IMR-90 (cell line): ENCODE measurements around the gene CDC40.

ENCODE experiments used
- CEBPB ChIP-seq: IDR thresholded peaks from 2 replicates; pipeline ENCODE4 v1.6.1; 2012; ENCODE audit warnings: low read depth, low read length, improper control_type of control experiment
- MAFK ChIP-seq: IDR thresholded peaks from 2 replicates; pipeline ENCODE4 v1.6.1; 2012; ENCODE audit warnings: low read depth, low read length, improper control_type of control experiment
- POLR2A ChIP-seq: IDR thresholded peaks from 2 replicates; pipeline ENCODE4 v1.6.1; 2012; ENCODE audit warnings: mild to moderate bottlenecking, low read depth, low read length
- RAD21 ChIP-seq: IDR thresholded peaks from 2 replicates; pipeline ENCODE4 v1.6.1; 2012; ENCODE audit warnings: low read length, improper control_type of control experiment
- RCOR1 ChIP-seq: IDR thresholded peaks from 2 replicates; pipeline ENCODE4 v1.6.1; 2012; ENCODE audit warnings: mild to moderate bottlenecking, low read length, improper control_type of control experiment; ENCODE audit not compliant: insufficient replicate concordance
- RFX5 ChIP-seq: IDR thresholded peaks from 2 replicates; pipeline ENCODE4 v1.8.0; 2012; ENCODE audit warnings: low read depth, mild to moderate bottlenecking, low read length, moderate library complexity
- SMC3 ChIP-seq: fragments of 150-350 bp; IDR thresholded peaks from 2 replicates; pipeline ENCODE4 v1.6.1; 2016; ENCODE audit warnings: low read depth, mild to moderate bottlenecking, antibody characterized with exemption, low read length, moderate library complexity
- TF ChIP-seq, protein P1 (sequence below): conservative IDR thresholded peaks from 2 replicates; pipeline ENCODE4 v1.5.1; 2012; ENCODE audit warnings: mild to moderate bottlenecking, low read depth, low read length, improper control_type of control experiment
- TF ChIP-seq, protein P2 (sequence below): fragments of 150-350 bp; IDR thresholded peaks from 2 replicates; pipeline ENCODE4 v1.6.1; 2017; ENCODE audit warnings: mild to moderate bottlenecking, antibody characterized with exemption, low read length, low read depth
- TF ChIP-seq, protein P3 (sequence below): fragments of 150-350 bp; IDR thresholded peaks from 2 replicates; pipeline ENCODE4 v1.6.1; 2016; ENCODE audit warnings: low read depth, mild to moderate bottlenecking, low read length, moderate library complexity, borderline replicate concordance

DNA sequence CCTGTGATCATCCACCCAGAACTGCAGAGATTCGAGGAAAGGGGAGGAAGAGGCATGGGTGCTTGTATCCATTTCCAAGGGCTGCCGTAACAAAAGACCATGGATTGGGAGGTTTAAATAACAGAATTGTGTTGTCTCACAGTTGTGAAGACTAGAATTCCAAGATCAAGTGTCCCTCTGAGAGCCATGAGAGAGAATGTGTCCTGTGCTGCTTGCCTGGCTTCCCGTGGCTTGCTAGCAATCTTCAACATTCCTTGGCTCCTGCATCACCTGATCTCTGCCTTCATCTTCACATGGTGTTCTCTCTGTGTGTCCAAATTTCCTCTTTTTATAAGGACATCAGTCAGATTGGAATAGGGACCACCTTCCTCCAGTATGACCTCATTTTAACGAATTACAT lies 69.8 kb downstream of the CDC40 start:
- TF ChIP-seq CEBPB (no peak), POLR2A (no peak), RCOR1 (no peak), RAD21 (no peak), RFX5 (no peak), MAFK (no peak), SMC3 (no peak)
- TF ChIP-seq, protein P1, sequence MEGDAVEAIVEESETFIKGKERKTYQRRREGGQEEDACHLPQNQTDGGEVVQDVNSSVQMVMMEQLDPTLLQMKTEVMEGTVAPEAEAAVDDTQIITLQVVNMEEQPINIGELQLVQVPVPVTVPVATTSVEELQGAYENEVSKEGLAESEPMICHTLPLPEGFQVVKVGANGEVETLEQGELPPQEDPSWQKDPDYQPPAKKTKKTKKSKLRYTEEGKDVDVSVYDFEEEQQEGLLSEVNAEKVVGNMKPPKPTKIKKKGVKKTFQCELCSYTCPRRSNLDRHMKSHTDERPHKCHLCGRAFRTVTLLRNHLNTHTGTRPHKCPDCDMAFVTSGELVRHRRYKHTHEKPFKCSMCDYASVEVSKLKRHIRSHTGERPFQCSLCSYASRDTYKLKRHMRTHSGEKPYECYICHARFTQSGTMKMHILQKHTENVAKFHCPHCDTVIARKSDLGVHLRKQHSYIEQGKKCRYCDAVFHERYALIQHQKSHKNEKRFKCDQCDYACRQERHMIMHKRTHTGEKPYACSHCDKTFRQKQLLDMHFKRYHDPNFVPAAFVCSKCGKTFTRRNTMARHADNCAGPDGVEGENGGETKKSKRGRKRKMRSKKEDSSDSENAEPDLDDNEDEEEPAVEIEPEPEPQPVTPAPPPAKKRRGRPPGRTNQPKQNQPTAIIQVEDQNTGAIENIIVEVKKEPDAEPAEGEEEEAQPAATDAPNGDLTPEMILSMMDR, result no peak
- TF ChIP-seq, protein P2, sequence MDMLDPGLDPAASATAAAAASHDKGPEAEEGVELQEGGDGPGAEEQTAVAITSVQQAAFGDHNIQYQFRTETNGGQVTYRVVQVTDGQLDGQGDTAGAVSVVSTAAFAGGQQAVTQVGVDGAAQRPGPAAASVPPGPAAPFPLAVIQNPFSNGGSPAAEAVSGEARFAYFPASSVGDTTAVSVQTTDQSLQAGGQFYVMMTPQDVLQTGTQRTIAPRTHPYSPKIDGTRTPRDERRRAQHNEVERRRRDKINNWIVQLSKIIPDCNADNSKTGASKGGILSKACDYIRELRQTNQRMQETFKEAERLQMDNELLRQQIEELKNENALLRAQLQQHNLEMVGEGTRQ, result no peak
- TF ChIP-seq, protein P3, sequence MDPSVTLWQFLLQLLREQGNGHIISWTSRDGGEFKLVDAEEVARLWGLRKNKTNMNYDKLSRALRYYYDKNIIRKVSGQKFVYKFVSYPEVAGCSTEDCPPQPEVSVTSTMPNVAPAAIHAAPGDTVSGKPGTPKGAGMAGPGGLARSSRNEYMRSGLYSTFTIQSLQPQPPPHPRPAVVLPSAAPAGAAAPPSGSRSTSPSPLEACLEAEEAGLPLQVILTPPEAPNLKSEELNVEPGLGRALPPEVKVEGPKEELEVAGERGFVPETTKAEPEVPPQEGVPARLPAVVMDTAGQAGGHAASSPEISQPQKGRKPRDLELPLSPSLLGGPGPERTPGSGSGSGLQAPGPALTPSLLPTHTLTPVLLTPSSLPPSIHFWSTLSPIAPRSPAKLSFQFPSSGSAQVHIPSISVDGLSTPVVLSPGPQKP, result no peak
